NB4 (cell line): ENCODE measurements around the gene RPS27.

Experiments used
- CTCF ChIP-seq: IDR thresholded peaks from one replicate; pipeline ENCODE4 v1.5.1; 2012; ENCODE audit warnings: low read depth, low read length
- TF ChIP-seq, protein P1 (sequence below): IDR thresholded peaks from 2 replicates; pipeline ENCODE4 v1.6.1; 2011; ENCODE audit warnings: low read depth, low read length

GRCh38 chr1:153973525-153973924, 17.0 kb upstream of the RPS27 start:
- TF ChIP-seq CTCF, result no peak
- TF ChIP-seq, protein P1, sequence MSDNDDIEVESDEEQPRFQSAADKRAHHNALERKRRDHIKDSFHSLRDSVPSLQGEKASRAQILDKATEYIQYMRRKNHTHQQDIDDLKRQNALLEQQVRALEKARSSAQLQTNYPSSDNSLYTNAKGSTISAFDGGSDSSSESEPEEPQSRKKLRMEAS, result no peak
